ENCODE results near the gene RAMP1.

The RAMP1 gene

DNA sequence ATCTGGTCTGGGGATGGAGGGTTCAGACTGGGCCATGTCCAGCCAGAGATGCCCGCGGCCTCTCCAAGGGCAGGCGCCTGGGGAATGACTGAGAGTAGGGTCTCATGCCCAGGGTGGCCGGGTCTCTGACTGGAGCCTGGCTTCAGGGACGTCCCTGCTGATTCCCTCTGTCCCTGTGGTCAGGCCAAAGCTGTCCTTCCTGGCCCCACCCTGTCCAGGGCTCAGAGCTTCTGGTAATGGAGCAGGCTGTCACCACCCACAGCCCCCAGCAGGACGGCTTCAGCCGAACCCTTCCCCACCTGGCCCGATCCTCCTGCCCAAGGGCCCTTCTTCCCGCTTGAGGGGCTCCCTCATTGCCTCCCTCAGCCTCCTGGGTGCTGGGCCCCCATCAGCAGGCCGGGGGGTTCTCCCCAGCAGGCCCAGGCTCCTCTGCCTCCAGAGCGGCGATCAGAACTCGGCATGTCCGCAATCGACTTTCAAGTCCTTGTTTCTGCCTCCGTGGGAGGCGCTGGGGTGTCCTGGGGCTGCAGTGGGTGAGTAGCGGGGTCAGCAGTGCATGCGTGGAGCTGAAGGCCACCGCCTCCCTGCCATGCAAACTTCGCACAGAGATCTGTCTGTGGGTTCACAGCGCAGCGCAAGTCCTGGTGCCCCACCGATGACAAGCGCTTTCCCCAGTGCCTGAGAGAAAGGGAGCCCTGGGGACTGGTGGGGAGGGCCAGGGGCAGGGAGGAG lies 18.3 kb downstream of the RAMP1 start:
- DNase-seq: no peak

DNA sequence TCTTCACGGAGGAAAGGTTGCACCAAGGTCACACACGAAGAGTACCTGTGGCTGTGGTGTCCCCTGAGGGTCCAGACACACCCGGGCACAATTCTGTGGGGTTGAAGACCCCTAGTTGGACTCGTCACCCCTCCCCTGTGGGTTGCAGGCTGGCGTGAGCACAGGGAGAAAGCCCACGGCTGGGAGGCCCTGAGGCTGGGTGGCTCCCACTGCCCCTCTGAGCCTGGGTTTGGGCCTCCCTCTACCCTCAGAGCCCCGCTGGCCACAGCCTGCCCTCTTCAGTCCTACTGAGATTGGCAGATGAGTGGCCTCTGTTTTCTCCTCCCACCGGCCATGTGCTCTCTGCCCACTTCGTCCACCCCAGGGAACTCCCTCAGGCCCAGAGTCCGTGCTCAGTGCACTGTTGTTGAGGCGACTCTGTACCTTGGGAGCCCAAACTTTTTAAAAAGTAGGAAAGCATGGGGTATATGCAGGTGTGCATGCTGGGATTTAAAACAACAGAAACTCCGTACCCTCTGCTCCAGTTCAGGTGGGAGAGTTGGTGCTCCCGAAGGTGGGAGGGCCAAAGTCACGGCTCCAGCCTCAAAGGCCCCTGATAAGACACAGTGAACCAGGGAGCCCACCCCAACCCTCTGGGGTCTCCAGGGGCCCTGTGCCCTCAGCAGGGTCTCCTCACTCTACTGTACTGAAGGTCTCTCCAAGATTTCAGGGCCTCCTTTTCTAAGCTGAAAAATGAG lies 19.1 kb downstream of the RAMP1 start:
- DNase-seq: no peak

DNA sequence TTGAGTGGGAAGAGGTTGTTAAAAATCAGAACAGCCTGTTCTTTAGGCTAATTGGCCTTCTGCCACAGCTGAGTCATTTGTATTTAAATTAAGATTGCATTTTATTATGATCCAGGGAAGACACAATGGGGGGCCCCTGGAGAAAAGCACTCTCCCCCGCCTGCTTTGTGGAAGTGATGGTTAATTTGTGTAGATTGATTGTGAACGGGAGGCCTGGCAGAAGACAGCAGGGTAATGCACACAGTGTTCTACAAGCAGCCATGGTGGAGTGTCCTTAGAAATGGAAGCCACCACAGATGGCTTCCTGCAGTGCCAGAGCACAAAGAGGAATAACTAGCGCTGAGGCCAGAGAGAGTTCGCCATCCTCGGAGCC lies 19.6 kb downstream of the RAMP1 start:
- DNase-seq: no peak

- no peak for DNase-seq
Observed at GRCh38 chr2:237879991-237880560, 20.7 kb downstream of the RAMP1 start.

- DNase-seq: no peak
Observed at GRCh38 chr2:237882510-237883481, 23.4 kb downstream of the RAMP1 start.

DNA sequence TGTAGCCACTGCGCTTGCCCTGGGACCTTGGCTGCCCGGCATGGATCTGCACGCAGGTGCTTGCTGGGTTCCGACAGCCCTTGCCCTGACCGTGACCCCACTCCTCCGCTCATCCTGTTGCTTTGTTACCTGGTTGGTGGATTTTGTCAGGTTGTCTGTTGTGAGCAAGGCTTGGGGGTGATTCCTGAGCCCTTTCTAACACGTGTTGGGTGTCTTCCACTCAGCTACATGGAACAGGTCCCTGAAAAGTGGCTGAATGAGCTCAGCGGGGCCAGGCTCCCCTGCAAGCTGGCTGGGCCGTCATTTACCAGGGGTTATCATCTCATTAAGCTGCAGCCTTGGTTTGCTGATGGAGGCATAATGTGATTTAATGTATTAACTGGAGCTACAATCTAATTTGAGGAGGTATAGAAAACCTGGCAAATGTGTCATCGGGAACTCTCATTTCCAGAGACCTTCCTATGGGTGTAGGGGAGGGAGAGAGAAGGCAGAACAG lies 24.6 kb downstream of the RAMP1 start:
- no peak for DNase-seq

GRCh38 chr2:237884681-237885080 lies 25.3 kb downstream of the RAMP1 start:
- no peak for DNase-seq

GRCh38 chr2:237885111-237885930 lies 25.9 kb downstream of the RAMP1 start:
- no peak for DNase-seq

GRCh38 chr2:237885931-237886684 lies 26.7 kb downstream of the RAMP1 start:
- DNase-seq: no peak

GRCh38 chr2:237886685-237887481 lies 27.5 kb downstream of the RAMP1 start:
- no peak for DNase-seq

DNA sequence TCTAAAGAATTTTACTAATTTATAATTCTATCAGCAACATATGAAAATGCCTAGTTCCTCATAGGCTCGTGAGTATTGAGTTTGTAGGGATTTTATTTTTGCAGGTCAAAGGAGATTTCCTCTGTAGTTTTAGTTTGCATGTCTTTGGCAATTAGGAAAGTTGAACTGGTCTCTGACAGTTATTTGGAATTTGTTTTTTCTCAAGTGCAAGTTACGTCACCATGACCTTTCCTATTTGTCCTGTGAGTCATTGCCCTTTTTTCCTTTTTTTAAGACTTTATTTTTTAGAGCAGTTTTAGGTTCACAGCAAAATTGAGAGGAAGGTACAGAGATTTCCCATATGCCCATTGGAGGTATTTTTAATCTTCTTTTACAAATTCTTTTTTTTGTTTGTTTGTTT lies 29.0 kb downstream of the RAMP1 start:
- DNase-seq: no peak

DNA sequence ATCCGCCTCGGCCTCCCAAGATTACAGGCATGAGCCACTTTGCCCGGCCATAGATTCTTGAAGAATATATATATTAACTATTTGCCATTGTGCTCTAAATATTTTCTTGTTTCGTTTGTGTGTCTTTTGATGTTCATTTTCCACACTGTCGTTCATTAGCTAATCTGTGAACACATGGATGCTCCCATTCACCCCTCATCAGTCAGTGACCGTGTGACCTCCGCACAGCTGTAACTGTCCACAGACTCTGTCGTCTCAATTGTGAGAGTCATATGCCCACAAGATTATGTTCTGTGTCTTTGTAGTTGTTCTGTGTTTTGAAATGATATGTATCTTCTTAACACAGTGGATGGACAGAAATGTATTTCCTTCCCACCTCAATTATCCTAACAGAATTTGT lies 29.6 kb downstream of the RAMP1 start:
- no peak for DNase-seq

GRCh38 chr2:237889811-237890210 lies 30.4 kb downstream of the RAMP1 start:
- DNase-seq: no peak

GRCh38 chr2:237892478-237892877 lies 33.1 kb downstream of the RAMP1 start:
- no peak for DNase-seq

DNA sequence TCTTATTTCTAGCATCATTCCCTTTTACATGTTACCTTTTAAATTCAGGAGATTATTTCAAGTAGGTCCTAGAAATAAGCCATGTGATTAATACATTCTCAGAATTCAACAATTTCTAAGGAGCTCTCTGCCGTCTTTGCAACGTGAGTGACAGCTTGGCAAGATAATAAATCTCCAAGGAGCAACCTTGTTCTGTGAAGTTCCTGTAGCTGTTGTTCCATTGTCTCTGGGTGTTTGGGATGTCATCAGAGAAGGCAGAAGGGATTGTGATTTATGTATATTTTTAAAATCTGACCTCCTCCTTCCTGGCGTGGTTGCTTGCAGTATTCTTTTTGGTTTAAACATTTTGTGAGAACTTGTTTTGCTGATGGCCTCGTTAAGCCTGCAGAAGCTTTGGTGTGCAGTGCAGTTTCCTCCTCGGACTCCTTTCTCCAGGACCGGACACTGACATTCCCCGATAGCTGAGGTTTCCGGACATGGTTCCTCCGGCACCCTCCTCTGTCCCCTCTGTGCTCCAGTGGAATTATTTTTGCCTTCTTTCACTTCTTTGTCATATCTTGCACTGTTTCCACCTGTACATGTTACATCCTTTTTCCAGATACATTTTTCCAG lies 33.7 kb downstream of the RAMP1 start:
- DNase-seq: no peak

GRCh38 chr2:237894396-237894979 lies 35.1 kb downstream of the RAMP1 start:
- no peak for DNase-seq

GRCh38 chr2:237894986-237895543 lies 35.6 kb downstream of the RAMP1 start:
- DNase-seq: no peak

- DNase-seq: no peak
Observed at GRCh38 chr2:237895544-237896506, 36.4 kb downstream of the RAMP1 start.

Measured in stimulated activated CD8-positive, alpha-beta memory T cell treated with anti-CD3 and anti-CD28 coated beads, Interleukin-4, amount 100 ng/mL, for 48 hours (primary cell).